ENCODE measurements around the gene ZNF555. TPM values are rescaled to one million over a fixed set of nuclear protein-coding genes. Genes with fewer than 3 reads are reported as not detected.

The ZNF555 gene
- total and polyA plus RNA-seq, 9 of the 15 experiments (the other 6 are each of a cell fraction or from before 2014, with no cell fraction given), result 2.0 to 6.7 (median 5.4) TPM

GRCh38 chr19:2819540-2820111 is 21.6 kb upstream of the ZNF555 start, which contains the start of gene ZNF554 (continued):
- TF ChIP-seq, protein P1, sequence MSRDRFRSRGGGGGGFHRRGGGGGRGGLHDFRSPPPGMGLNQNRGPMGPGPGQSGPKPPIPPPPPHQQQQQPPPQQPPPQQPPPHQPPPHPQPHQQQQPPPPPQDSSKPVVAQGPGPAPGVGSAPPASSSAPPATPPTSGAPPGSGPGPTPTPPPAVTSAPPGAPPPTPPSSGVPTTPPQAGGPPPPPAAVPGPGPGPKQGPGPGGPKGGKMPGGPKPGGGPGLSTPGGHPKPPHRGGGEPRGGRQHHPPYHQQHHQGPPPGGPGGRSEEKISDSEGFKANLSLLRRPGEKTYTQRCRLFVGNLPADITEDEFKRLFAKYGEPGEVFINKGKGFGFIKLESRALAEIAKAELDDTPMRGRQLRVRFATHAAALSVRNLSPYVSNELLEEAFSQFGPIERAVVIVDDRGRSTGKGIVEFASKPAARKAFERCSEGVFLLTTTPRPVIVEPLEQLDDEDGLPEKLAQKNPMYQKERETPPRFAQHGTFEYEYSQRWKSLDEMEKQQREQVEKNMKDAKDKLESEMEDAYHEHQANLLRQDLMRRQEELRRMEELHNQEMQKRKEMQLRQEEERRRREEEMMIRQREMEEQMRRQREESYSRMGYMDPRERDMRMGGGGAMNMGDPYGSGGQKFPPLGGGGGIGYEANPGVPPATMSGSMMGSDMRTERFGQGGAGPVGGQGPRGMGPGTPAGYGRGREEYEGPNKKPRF (IDR thresholded peaks at IDR 0.05; ENCODE audit: low read depth, low read length), result no peak
- no peak for TF ChIP-seq MXI1 (IDR thresholded peaks at IDR 0.05; ENCODE audit: low read depth, low read length)
- TF ChIP-seq, protein P2, sequence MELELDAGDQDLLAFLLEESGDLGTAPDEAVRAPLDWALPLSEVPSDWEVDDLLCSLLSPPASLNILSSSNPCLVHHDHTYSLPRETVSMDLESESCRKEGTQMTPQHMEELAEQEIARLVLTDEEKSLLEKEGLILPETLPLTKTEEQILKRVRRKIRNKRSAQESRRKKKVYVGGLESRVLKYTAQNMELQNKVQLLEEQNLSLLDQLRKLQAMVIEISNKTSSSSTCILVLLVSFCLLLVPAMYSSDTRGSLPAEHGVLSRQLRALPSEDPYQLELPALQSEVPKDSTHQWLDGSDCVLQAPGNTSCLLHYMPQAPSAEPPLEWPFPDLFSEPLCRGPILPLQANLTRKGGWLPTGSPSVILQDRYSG (tag; conservative IDR thresholded peaks at IDR 0.05; ENCODE audit: low read depth), result no peak
- TF ChIP-seq ZBTB40 (IDR thresholded peaks at IDR 0.05), result 0 out of 2 replicates have a peak, but pooled peaks have one; percentile 46
- no peak for TF ChIP-seq ZBTB40 (CRISPR knock-in tag; IDR thresholded peaks at IDR 0.05)
- no peak for TF ChIP-seq STAG1 (CRISPR knock-in tag; IDR thresholded peaks at IDR 0.05; ENCODE audit: borderline replicate concordance)
- TF ChIP-seq ZNF24 (IDR thresholded peaks at IDR 0.05), result 0 out of 2 replicates have a peak, but pooled peaks have one; percentile 8
- TF ChIP-seq KLF10 (CRISPR knock-in tag; IDR thresholded peaks at IDR 0.05), result no peak
- TF ChIP-seq MCM2 (IDR thresholded peaks at IDR 0.05; ENCODE audit: low read depth), result no peak
- TF ChIP-seq ZKSCAN1 (IDR thresholded peaks at IDR 0.05; ENCODE audit: low read depth, low read length), result 0 out of 2 replicates have a peak, but pooled peaks have one; percentile 15
- TF ChIP-seq ZNF512 (tag; IDR thresholded peaks at IDR 0.05), result no peak
- no peak for TF ChIP-seq SMAD2 (IDR thresholded peaks at IDR 0.05; ENCODE audit: low read depth, low read length)
- no peak for TF ChIP-seq ARID2 (IDR thresholded peaks at IDR 0.05)
- TF ChIP-seq NFIX (CRISPR knock-in tag; IDR thresholded peaks at IDR 0.05; ENCODE audit: low read depth), result no peak

Measured in K562 (cell line).